Keratinocyte (primary cell): ENCODE results near the gene DLX1.

Source experiments
- CTCF ChIP-seq, 3 experiments: IDR thresholded peaks in 1 of 3; conservative IDR thresholded peaks in 1 of 3; optimal IDR thresholded peaks in 1 of 3; 2 replicates in 2 of 3; 3 replicates in 1 of 3; pipeline versions ENCODE3 to v1.5.1; 2011; ENCODE audit warnings: low read length in 3 of 3, mild to moderate bottlenecking in 3 of 3, moderate library complexity in 2 of 3, control low read depth in 1 of 3, inconsistent platforms in 1 of 3; ENCODE audit not compliant: insufficient read depth in 2 of 3; ENCODE audit errors: extremely low read depth in 1 of 3
- EZH2 ChIP-seq: IDR thresholded peaks from one replicate; pipeline ENCODE4 v1.6.1; 2012; ENCODE audit warnings: inconsistent platforms, mild to moderate bottlenecking, low read length, moderate library complexity

DNA sequence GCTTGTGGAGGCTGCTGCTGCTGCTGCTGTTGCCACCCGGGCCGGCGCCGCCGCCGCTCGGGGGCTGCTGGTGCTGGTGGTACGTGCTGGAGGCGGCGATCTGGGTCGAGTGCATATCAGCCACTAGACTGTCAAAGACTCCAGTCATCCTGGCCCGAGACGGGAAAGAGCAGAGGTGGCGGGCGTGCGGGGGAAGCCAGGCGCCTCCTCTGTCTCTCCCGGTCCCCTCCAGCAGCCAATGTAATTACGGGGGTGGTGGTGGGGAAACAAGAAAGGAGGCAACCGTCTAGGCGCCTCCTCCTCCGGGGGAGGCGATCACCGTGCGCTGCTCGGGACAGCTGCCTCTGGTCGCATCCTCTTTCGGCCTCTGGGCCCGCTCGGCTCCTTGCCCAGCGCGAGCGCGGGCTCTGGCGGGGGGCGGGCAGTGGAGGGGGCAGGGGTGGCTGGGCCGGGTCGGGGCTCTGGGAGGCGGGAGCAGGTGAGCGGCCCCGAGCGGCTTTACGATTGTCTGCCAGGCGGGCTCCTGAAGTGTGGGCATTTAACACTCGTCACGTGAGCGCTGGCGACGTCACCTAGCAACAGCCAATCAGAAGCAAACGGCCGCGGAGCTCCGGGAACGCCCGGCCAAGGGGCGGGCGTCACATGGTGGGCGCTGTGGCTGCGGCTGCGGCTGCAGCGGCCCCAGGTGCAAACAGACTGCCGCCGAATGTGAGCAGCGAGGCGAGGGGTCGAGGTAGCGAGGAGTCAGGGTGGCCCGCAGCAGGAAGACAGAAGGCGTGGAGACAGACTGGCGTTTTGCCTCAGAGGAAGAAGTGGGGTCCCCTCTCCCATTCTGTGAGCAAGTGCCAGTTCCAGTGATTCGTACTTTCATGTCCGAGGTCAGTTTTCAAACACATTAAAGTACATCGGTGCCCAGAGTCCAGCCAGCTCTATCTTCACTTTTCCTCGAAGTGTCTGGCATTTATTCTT is 17.4 kb downstream of the DLX1 start, which contains the start of gene DLX2:
- no peak for TF ChIP-seq CTCF (optimal IDR thresholded peaks at IDR 0.05 in 1 of 3, IDR thresholded peaks at IDR 0.05 in 1 of 3, conservative IDR thresholded peaks at IDR 0.05 in 1 of 3; ENCODE audit: extremely low read depth in 1 of 3, insufficient read depth in 2 of 3, low read length in 3 of 3)
- no peak for TF ChIP-seq EZH2
